Naive thymus-derived CD4-positive, alpha-beta T cell (primary cell): ENCODE data around the gene ATG16L2. TPM values are rescaled to one million over a fixed set of nuclear protein-coding genes. Genes with fewer than 3 reads are reported as not detected.
A peak's percentile ranks its signal among the peaks of the same experiment; 100 is the strongest.
"Not testable (repeated sequence)": the region's sequence is repeated elsewhere in the genome, so short reads cannot be mapped to it uniquely, and the experiment has no call there.

ENCODE experiments used
- ATAC-seq: fragments of 150-1000 bp; cut with Tn5 transposase; 2 replicates; pipeline ENCODE4 v1.10.0; 2021; ENCODE audit warnings: mild to moderate bottlenecking, moderate library complexity
- CTCF ChIA-PET: fragments of 350-600 bp; sonication (Branson Sonifier 250); formaldehyde crosslinking; loops from one replicate; lab custom pipeline; 2021; ENCODE audit warnings: antibody characterized with exemption; lab: Charles Lee
- POLR2A ChIA-PET: fragments of 350-600 bp; sonication (Branson Sonifier 250); formaldehyde crosslinking; loops from one replicate; lab custom pipeline; 2021; ENCODE audit warnings: antibody characterized with exemption, inconsistent platforms; lab: Charles Lee
- DNase-seq, 9 donors: peaks; one replicate each; pipeline versions ENCODE4 v3.0.0 to v3.0.0-alpha.2; 2020 to 2022; ENCODE audit warnings: mixed read lengths in 1 of 9
- H3K27ac ChIP-seq: one replicate; pipeline ENCODE4 v1.7.0; 2013; ENCODE audit warnings: mild to moderate bottlenecking, low read depth, low read length, moderate library complexity
- H3K27me3 ChIP-seq, 2 donors: one replicate each; pipeline ENCODE4 v1.7.0; 2013; ENCODE audit warnings: low read length in 2 of 2, mild to moderate bottlenecking in 2 of 2, moderate library complexity in 2 of 2; ENCODE audit not compliant: control insufficient read depth in 2 of 2, insufficient read depth in 2 of 2
- H3K36me3 ChIP-seq, 3 experiments: 1 replicate in 2 of 3; 2 replicates in 1 of 3; pipeline ENCODE4 v1.7.0; 2013; ENCODE audit warnings: low read length in 3 of 3, mild to moderate bottlenecking in 3 of 3, moderate library complexity in 1 of 3; ENCODE audit not compliant: insufficient read depth in 3 of 3, control insufficient read depth in 2 of 3
- H3K4me1 ChIP-seq, 2 donors: one replicate each; pipeline ENCODE4 v1.7.0; 2013; ENCODE audit warnings: low read length in 2 of 2, mild to moderate bottlenecking in 2 of 2, moderate library complexity in 1 of 2; ENCODE audit not compliant: control insufficient read depth in 2 of 2, insufficient read depth in 2 of 2
- H3K4me3 ChIP-seq: 2 replicates; pipeline ENCODE4 v1.7.0; 2013; ENCODE audit warnings: mild to moderate bottlenecking, low read length
- H3K9me3 ChIP-seq, 3 experiments: 1 replicate in 2 of 3; 2 replicates in 1 of 3; pipeline ENCODE4 v1.7.0; 2013; ENCODE audit warnings: low read length in 3 of 3; ENCODE audit not compliant: control insufficient read depth in 2 of 3
- H3K27ac Mint-ChIP-seq, 9 donors: one replicate each; pipeline ENCODE4 v1.8.0; 2020 to 2022; ENCODE audit warnings: mixed read lengths in 9 of 9, mild to moderate bottlenecking in 8 of 9, moderate library complexity in 5 of 9, inconsistent platforms in 2 of 9
- H3K27me3 Mint-ChIP-seq, 5 donors: one replicate each; pipeline ENCODE4 v1.8.0; 2021 to 2022; ENCODE audit warnings: mixed read lengths in 5 of 5, mild to moderate bottlenecking in 1 of 5
- H3K36me3 Mint-ChIP-seq, 5 donors: one replicate each; pipeline ENCODE4 v1.8.0; 2020 to 2022; ENCODE audit warnings: mixed read lengths in 5 of 5, mild to moderate bottlenecking in 3 of 5, inconsistent platforms in 1 of 5
- H3K4me1 Mint-ChIP-seq, 7 donors: one replicate each; pipeline ENCODE4 v1.8.0; 2020 to 2022; ENCODE audit warnings: mixed read lengths in 7 of 7, mild to moderate bottlenecking in 3 of 7, inconsistent platforms in 1 of 7
- H3K4me3 Mint-ChIP-seq, 10 donors: one replicate each; pipeline ENCODE4 v1.8.0; 2020 to 2022; ENCODE audit warnings: mild to moderate bottlenecking in 10 of 10, mixed read lengths in 10 of 10, moderate library complexity in 6 of 10, inconsistent platforms in 2 of 10
- H3K9me3 Mint-ChIP-seq, 11 donors: one replicate each; pipeline ENCODE4 v1.8.0; 2020 to 2022; ENCODE audit warnings: mixed read lengths in 11 of 11, mild to moderate bottlenecking in 4 of 11, inconsistent platforms in 1 of 11, moderate library complexity in 1 of 11
- intact Hi-C, 2 donors: fragments of 100-400 bp; cut with micrococcal nuclease; formaldehyde crosslinking; loops; one replicate each; pipeline ENCODE4 v1.15.1; 2023
- polyA plus RNA-seq, 2 donors: library from polyadenylated mRNA; unstranded; fragments of 300-500 nt; fragmentation: Illumina TruSeq; gene quantifications; one replicate each; pipeline ENCODE4 v1.2.3, GENCODE V29; 2021
- total RNA-seq, 6 experiments: library from RNA in 5 of 6; stranded (reverse) in 5 of 6; gene quantifications; 1 replicate in 5 of 6; 2 replicates in 1 of 6; pipeline ENCODE4 v1.2.3 and lab custom pipeline; 2021 to 2026

Gene ATG16L2
- total and polyA plus RNA-seq, 7 experiments from 2014 or later: 12.8 to 199 (median 134) TPM

DNA sequence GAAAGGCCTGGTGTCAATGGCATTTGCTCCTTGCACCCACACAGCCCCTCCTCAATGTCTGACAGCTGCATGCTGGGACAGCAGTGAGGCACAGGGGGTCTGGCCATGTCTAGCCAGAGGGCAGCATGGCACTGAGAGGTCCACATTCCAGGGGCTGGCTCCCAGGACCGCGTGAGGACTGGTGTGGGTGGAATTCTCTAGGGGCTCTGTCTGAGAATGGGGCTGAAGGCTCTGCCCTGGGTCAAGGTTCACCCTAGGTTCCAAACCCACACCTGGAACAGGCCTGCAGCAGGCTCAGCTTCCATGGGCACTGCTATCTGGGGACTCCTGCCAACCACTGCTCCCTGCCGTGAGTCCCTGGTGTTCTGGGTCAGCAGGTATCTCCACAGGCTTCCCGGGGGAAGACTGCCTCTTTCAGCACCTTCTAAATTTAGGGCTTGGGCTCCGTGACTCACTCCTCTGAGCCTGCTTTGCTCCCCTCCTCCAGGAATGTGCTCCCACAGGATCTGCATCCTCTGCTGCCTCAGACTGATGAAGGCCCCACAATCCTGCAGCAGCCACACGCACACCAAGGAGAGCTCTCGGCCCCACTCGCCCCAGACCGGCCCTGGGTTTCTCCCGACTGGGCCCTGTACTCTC is 24.6 kb upstream of the ATG16L2 start:
- Mint-ChIP-seq H3K4me3 (no peak overlapping the region), H3K9me3 (peaks cover 0 to 1% (median 0%) of the 10 kb centered on the region in 11 donors)

DNA sequence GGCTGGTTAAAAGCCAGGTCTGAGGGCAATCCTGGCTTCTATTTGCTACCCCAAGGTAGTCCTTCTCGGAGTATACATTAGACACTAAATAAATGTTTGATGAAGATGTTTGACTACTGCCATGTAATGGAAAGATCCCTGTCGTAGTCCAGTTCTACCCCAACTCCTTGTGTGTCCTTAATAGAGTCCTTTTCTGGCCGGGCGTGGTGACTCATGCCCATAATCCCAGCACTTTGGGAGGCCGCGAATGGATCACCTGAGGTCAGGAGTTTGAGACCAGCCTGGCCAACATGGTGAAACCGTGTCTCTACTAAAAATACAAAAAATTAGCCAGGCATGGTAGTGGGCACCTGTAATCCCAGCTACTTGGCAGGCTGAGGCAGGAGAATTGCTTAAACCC is 23.0 kb upstream of the ATG16L2 start:
- H3K27ac ChIP-seq, H3K36me3 Mint-ChIP-seq, H3K36me3 ChIP-seq, H3K27me3 ChIP-seq, H3K4me3 Mint-ChIP-seq, ATAC-seq, POLR2A ChIA-PET, H3K27me3 Mint-ChIP-seq, H3K4me3 ChIP-seq, H3K9me3 ChIP-seq, H3K9me3 Mint-ChIP-seq, DNase-seq: not testable (repeated sequence)
- CTCF ChIA-PET: interaction anchor here (1.3 kb wide), 1 partner anchor 66 kb away, joined by 3 read pairs; no protein-coding TSS in a partner anchor
- H3K4me1 Mint-ChIP-seq: peaks cover 19 to 40% (median 32%) of the 10 kb centered on the region in 7 donors
- peak overlapping the region in 3 of 9 donors; percentile 38 to 48 (median 47) for H3K27ac Mint-ChIP-seq
- H3K4me1 ChIP-seq: peaks cover 16 to 18% of the 10 kb centered on the region in 2 donors
- intact Hi-C loops: loop anchor here (5.0 to 10.0 kb wide), 2 partner anchors 676 to 806 kb away; partner anchors contain the start of genes ANAPC15 (in 1 of the 2) and FAM168A (in 1 of the 2)

More for the DNA sequence above, 24.6 kb upstream of the ATG16L2 start:
- Mint-ChIP-seq H3K36me3 (no peaks in the 10 kb centered on the region), H3K4me1 (peaks cover 15 to 36% (median 31%) of the 10 kb centered on the region in 7 donors), H3K27me3 (no peaks in the 10 kb centered on the region), H3K27ac (no peak overlapping the region)
- Histone ChIP-seq H3K4me3 (no peak overlapping the region), H3K9me3 (no peaks in the 10 kb centered on the region), H3K4me1 (peaks cover 16% of the 10 kb centered on the region in 2 donors), H3K27me3 (no peaks in the 10 kb centered on the region), H3K27ac (no peak overlapping the region), H3K36me3 (no peaks in the 10 kb centered on the region)
- CTCF ChIA-PET: interaction anchor here (1.1 to 1.5 kb wide), 3 partner anchors 64 to 68 kb away, joined by 3 to 5 read pairs (median 3); no protein-coding TSS in a partner anchor
- intact Hi-C loops: loop anchor here (5.0 to 10.0 kb wide), 2 partner anchors 675 to 808 kb away; partner anchors contain the start of genes ANAPC15 (in 1 of the 2) and FAM168A (in 1 of the 2)
- DNase-seq (no peak), ATAC-seq (no peak)
- POLR2A ChIA-PET: no interaction called here

- Mint-ChIP-seq H3K4me1 (peaks cover 19 to 36% (median 32%) of the 10 kb centered on the region in 7 donors), H3K27me3 (no peaks in the 10 kb centered on the region), H3K27ac (peak overlapping the region; percentile 99 to 100 (median 99)), H3K4me3 (peak overlapping the region in 9 of 10 donors; percentile 15 to 100 (median 95)), H3K9me3 (peaks cover 0 to 1% (median 0%) of the 10 kb centered on the region in 11 donors), H3K36me3 (no peaks in the 10 kb centered on the region)
- DNase-seq (no peak), ATAC-seq (no peak)
- peaks cover 16 to 18% of the 10 kb centered on the region in 2 donors for H3K4me1 ChIP-seq
- H3K27me3 ChIP-seq: no peaks in the 10 kb centered on the region
- no peak overlapping the region for H3K4me3 ChIP-seq
- H3K27ac ChIP-seq: peak overlapping the region; percentile 99
- ChIA-PET CTCF (interaction anchor here (0.7 to 3.9 kb wide), 7 partner anchors 10 to 106 kb away, joined by 3 to 102 read pairs (median 5); no protein-coding TSS in a partner anchor), POLR2A (interaction anchor here (0.6 to 4.0 kb wide), 17 partner anchors 10 to 1325 kb away, joined by 3 to 31 read pairs (median 6); partner anchors contain the start of genes ARAP1, ATG16L2 and FCHSD2)
- intact Hi-C loops: loop anchor here (1.0 to 10.0 kb wide), 11 partner anchors 11 to 805 kb away; partner anchors contain the start of genes ARAP1 (in 2 of the 2), ANAPC15 (in 1 of the 2), ATG16L2 (in 1 of the 2) and CLPB (in 1 of the 2)
- no peaks in the 10 kb centered on the region for H3K36me3 ChIP-seq
- H3K9me3 ChIP-seq: no peaks in the 10 kb centered on the region
Observed at GRCh38 chr11:72792437-72793021, 21.7 kb upstream of the ATG16L2 start.

DNA sequence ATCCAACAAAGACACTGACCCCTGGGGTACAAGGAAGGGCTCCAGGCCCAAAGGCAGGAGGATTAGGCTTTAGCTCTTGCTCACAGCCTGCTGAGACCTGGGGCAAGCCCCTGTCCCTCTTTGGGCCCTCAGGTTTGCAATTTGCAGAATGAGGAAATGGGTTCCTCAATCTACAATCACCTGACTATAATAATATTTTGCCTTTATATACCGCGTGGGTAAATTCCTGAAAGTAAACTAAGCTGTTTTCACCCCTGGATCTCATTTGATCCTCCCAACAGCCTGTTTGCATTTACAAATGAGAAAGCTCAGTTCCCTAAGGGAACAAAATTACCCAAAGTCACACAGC is 21.2 kb upstream of the ATG16L2 start:
- ATAC-seq (no peak), DNase-seq (no peak)
- Histone ChIP-seq H3K9me3 (no peaks in the 10 kb centered on the region), H3K4me1 (peaks cover 16 to 18% of the 10 kb centered on the region in 2 donors), H3K36me3 (no peaks in the 10 kb centered on the region), H3K27me3 (no peaks in the 10 kb centered on the region), H3K4me3 (peak overlapping the region; percentile 89), H3K27ac (peak overlapping the region; percentile 99)
- Mint-ChIP-seq H3K4me3 (peak overlapping the region; percentile 78 to 100 (median 98)), H3K36me3 (no peaks in the 10 kb centered on the region), H3K9me3 (peaks cover 0 to 1% (median 0%) of the 10 kb centered on the region in 11 donors), H3K4me1 (peaks cover 19 to 35% (median 31%) of the 10 kb centered on the region in 7 donors), H3K27me3 (no peaks in the 10 kb centered on the region), H3K27ac (peak overlapping the region; percentile 99 to 100 (median 99))
- POLR2A ChIA-PET: interaction anchor here (0.6 to 4.0 kb wide), 18 partner anchors 9 to 1324 kb away, joined by 3 to 31 read pairs (median 6); partner anchors contain the start of genes ARAP1, ATG16L2 and FCHSD2
- CTCF ChIA-PET: interaction anchor here (0.7 to 3.9 kb wide), 7 partner anchors 11 to 107 kb away, joined by 3 to 102 read pairs (median 5); no protein-coding TSS in a partner anchor
- intact Hi-C loops: loop anchor here (1.0 to 10.0 kb wide), 11 partner anchors 12 to 804 kb away; partner anchors contain the start of genes ARAP1 (in 2 of the 2), ANAPC15 (in 1 of the 2), ATG16L2 (in 1 of the 2) and CLPB (in 1 of the 2)

- Histone ChIP-seq H3K27ac (peak within 1 kb of the TSS; percentile 99), H3K9me3 (no peaks in the 10 kb centered on the region), H3K4me3 (peak within 1 kb of the TSS; percentile 89), H3K36me3 (no peaks in the 10 kb centered on the region), H3K4me1 (peaks cover 16 to 18% of the 10 kb centered on the region in 2 donors), H3K27me3 (no peaks in the 10 kb centered on the region)
- Mint-ChIP-seq H3K27me3 (no peaks in the 10 kb centered on the region), H3K27ac (peak within 1 kb of the TSS; percentile 99 to 100 (median 99)), H3K36me3 (no peaks in the 10 kb centered on the region), H3K4me3 (peak within 1 kb of the TSS; percentile 78 to 100 (median 98)), H3K4me1 (peaks cover 19 to 35% (median 28%) of the 10 kb centered on the region in 7 donors), H3K9me3 (peaks cover 0 to 1% (median 0%) of the 10 kb centered on the region in 11 donors)
- ChIA-PET POLR2A (interaction anchor here (0.6 to 4.0 kb wide), 25 partner anchors 8 to 349 kb away, joined by 3 to 31 read pairs (median 6); partner anchors contain the start of genes ARAP1, ATG16L2 and FCHSD2), CTCF (interaction anchor here (0.6 to 3.9 kb wide), 18 partner anchors 11 to 571 kb away, joined by 3 to 102 read pairs (median 4); no protein-coding TSS in a partner anchor)
- intact Hi-C loops: loop anchor here (1.0 to 10.0 kb wide), 11 partner anchors 12 to 804 kb away; partner anchors contain the start of genes ARAP1 (in 2 of the 2), ANAPC15 (in 1 of the 2), ATG16L2 (in 1 of the 2) and CLPB (in 1 of the 2)
- DNase-seq (peak; percentile 90 to 97 (median 96)), ATAC-seq (peak; percentile 97)
Observed at GRCh38 chr11:72793425-72794367, 20.5 kb upstream of the ATG16L2 start, which contains the start of gene STARD10. Gene STARD10 (minus strand): TSS chr11:72794047. CDS start chr11:72781181, 12,866 bp downstream.
